H9 (cell line): ENCODE data around the gene TBL1X. TPM values are rescaled to one million over a fixed set of nuclear protein-coding genes. Genes with fewer than 3 reads are reported as not detected.

Source experiments
- DNase-seq: peaks from one replicate; pipeline ENCODE4 v3.0.0-alpha.2; 2017
- H2AFZ ChIP-seq: one replicate; pipeline ENCODE4 v1.6.1; 2013; ENCODE audit warnings: mild to moderate bottlenecking, low read length, control low read depth, moderate library complexity
- H2AK5ac ChIP-seq: 2 replicates; pipeline ENCODE4 v1.6.1; 2013; ENCODE audit warnings: low read length, control low read depth, mixed read lengths; ENCODE audit not compliant: insufficient read length
- H2BK120ac ChIP-seq: one replicate; pipeline ENCODE4 v1.6.1; 2013; ENCODE audit warnings: low read depth, mild to moderate bottlenecking, low read length, control low read depth, inconsistent platforms; ENCODE audit not compliant: poor library complexity, severe bottlenecking
- H2BK12ac ChIP-seq: 2 replicates; pipeline ENCODE4 v1.6.1; 2013; ENCODE audit warnings: low read length, control low read depth, mixed read lengths, low read depth; ENCODE audit not compliant: insufficient read length
- H2BK15ac ChIP-seq: 2 replicates; pipeline ENCODE4 v1.6.1; 2013; ENCODE audit warnings: low read depth, low read length, control low read depth
- H2BK20ac ChIP-seq: one replicate; pipeline ENCODE4 v1.6.1; 2013; ENCODE audit warnings: low read depth, mild to moderate bottlenecking, low read length, control low read depth, inconsistent platforms; ENCODE audit not compliant: poor library complexity, severe bottlenecking
- H2BK5ac ChIP-seq: 2 replicates; pipeline ENCODE4 v1.6.1; 2013; ENCODE audit warnings: low read length, control low read depth, mixed read lengths; ENCODE audit not compliant: insufficient read length
- H3K14ac ChIP-seq: 2 replicates; pipeline ENCODE4 v1.6.1; 2013; ENCODE audit warnings: low read length, control low read depth; ENCODE audit not compliant: insufficient read depth
- H3K18ac ChIP-seq: 2 replicates; pipeline ENCODE4 v1.6.1; 2013; ENCODE audit warnings: low read depth, mild to moderate bottlenecking, mixed read lengths, low read length, control low read depth; ENCODE audit not compliant: insufficient read length
- H3K23ac ChIP-seq: 2 replicates; pipeline ENCODE4 v1.6.1; 2013; ENCODE audit warnings: low read length, control low read depth, mixed read lengths, low read depth; ENCODE audit not compliant: insufficient read length
- H3K23me2 ChIP-seq: 2 replicates; pipeline ENCODE4 v1.6.1; 2013; ENCODE audit warnings: low read depth, mild to moderate bottlenecking, mixed read lengths, low read length, control low read depth; ENCODE audit not compliant: insufficient read length, poor library complexity, severe bottlenecking
- H3K27ac ChIP-seq: 2 replicates; pipeline ENCODE4 v1.5.1; 2013; ENCODE audit warnings: low read length, control low read depth, mixed read lengths, low read depth; ENCODE audit not compliant: insufficient read length
- H3K27me3 ChIP-seq: 2 replicates; pipeline ENCODE4 v1.6.1; 2013; ENCODE audit warnings: low read length, control low read depth, inconsistent platforms; ENCODE audit not compliant: insufficient read depth
- H3K4ac ChIP-seq: 2 replicates; pipeline ENCODE4 v1.6.1; 2013; ENCODE audit warnings: low read depth, mild to moderate bottlenecking, control low read depth, inconsistent platforms, low read length, moderate library complexity
- H3K4me1 ChIP-seq: 2 replicates; pipeline ENCODE4 v1.6.1; 2013; ENCODE audit warnings: low read length, control low read depth, inconsistent platforms; ENCODE audit not compliant: insufficient read depth
- H3K4me2 ChIP-seq: 2 replicates; pipeline ENCODE4 v1.6.1; 2013; ENCODE audit warnings: low read length, control low read depth, mixed read lengths; ENCODE audit not compliant: insufficient read length, insufficient read depth
- H3K56ac ChIP-seq: 2 replicates; pipeline ENCODE4 v1.6.1; 2013; ENCODE audit warnings: low read depth, mild to moderate bottlenecking, mixed read lengths, low read length, control low read depth; ENCODE audit not compliant: insufficient read length
- H3K79me1 ChIP-seq: 2 replicates; pipeline ENCODE4 v1.6.1; 2013; ENCODE audit warnings: low read depth, mild to moderate bottlenecking, moderate library complexity, low read length, control low read depth, inconsistent platforms; ENCODE audit not compliant: insufficient read depth, poor library complexity, severe bottlenecking
- H3K79me2 ChIP-seq: 2 replicates; pipeline ENCODE4 v1.6.1; 2013; ENCODE audit warnings: low read length, control low read depth, inconsistent platforms; ENCODE audit not compliant: insufficient read depth
- H3K9ac ChIP-seq: 2 replicates; pipeline ENCODE4 v1.6.1; 2013; ENCODE audit warnings: low read length, control low read depth, mixed read lengths; ENCODE audit not compliant: insufficient read length; ENCODE audit errors: extremely low read depth
- H3K9me3 ChIP-seq: one replicate; pipeline ENCODE4 v1.6.1; 2013; ENCODE audit warnings: low read depth, low read length, inconsistent platforms; ENCODE audit not compliant: control insufficient read depth
- H3T11ph ChIP-seq: one replicate; pipeline ENCODE4 v1.6.1; 2013; ENCODE audit warnings: mild to moderate bottlenecking, low read length, control low read depth, inconsistent platforms
- H4K20me1 ChIP-seq: one replicate; pipeline ENCODE4 v1.6.1; 2013; ENCODE audit not compliant: control insufficient read depth, insufficient read length, insufficient read depth
- H4K5ac ChIP-seq: 2 replicates; pipeline ENCODE4 v1.6.1; 2013; ENCODE audit warnings: low read depth, mild to moderate bottlenecking, mixed read lengths, low read length, control low read depth; ENCODE audit not compliant: insufficient read length
- H4K8ac ChIP-seq: replicated peaks from 2 replicates; pipeline ENCODE4 v1.6.1; 2013; ENCODE audit warnings: low read length, control low read depth, mixed read lengths, low read depth; ENCODE audit not compliant: insufficient read length
- H4K91ac ChIP-seq: 2 replicates; pipeline ENCODE4 v1.6.1; 2013; ENCODE audit warnings: low read depth, mild to moderate bottlenecking, moderate library complexity, mixed read lengths, low read length, control low read depth; ENCODE audit not compliant: insufficient read length
- H3K27ac Mint-ChIP-seq, 3 experiments: 2 replicates in 2 of 3; 3 replicates in 1 of 3; pipeline ENCODE4 v1.8.0; 2020 to 2021; ENCODE audit warnings: mixed read lengths in 3 of 3, mild to moderate bottlenecking in 1 of 3, moderate library complexity in 1 of 3
- H3K27me3 Mint-ChIP-seq: 2 replicates; pipeline ENCODE4 v1.8.0; 2021; ENCODE audit warnings: low read depth, mild to moderate bottlenecking, moderate library complexity, mixed read lengths
- H3K36me3 Mint-ChIP-seq, 3 experiments: 2 replicates in 2 of 3; 3 replicates in 1 of 3; pipeline ENCODE4 v1.8.0; 2020 to 2021; ENCODE audit warnings: low read depth in 3 of 3, mixed read lengths in 3 of 3; ENCODE audit not compliant: insufficient read depth in 1 of 3
- H3K4me1 Mint-ChIP-seq, 2 experiments: 2 replicates each; pipeline ENCODE4 v1.8.0; 2020; ENCODE audit warnings: mixed read lengths in 2 of 2
- H3K4me3 Mint-ChIP-seq, 2 experiments: 2 replicates in 1 of 2; 3 replicates in 1 of 2; pipeline ENCODE4 v1.8.0; 2020 to 2021; ENCODE audit warnings: mild to moderate bottlenecking in 2 of 2, mixed read lengths in 2 of 2, moderate library complexity in 1 of 2
- H3K9me3 Mint-ChIP-seq, 2 experiments: 2 replicates in 1 of 2; 3 replicates in 1 of 2; pipeline ENCODE4 v1.8.0; 2020; ENCODE audit warnings: mild to moderate bottlenecking in 2 of 2, mixed read lengths in 2 of 2, moderate library complexity in 1 of 2
- WGBS: extraction: QIAGEN DNeasy Blood & Tissue Kit; methylation state at CpG from one replicate; pipeline ENCODE4 v1.1.7; 2013; ENCODE audit warnings: missing lambda C conversion rate, low lambda C conversion rate, mixed read lengths; ENCODE audit not compliant: insufficient read length; ENCODE audit errors: extremely low coverage; 5-methylcytosine and 5-hydroxymethylcytosine counted together
- total RNA-seq: library from RNA; stranded (reverse); gene quantifications from 2 replicates; pipeline ENCODE4 v1.2.1, GENCODE V29; 2021
- TF ChIP-seq, protein P1 (sequence below): fragments of 200-600 bp; sonication (generic); conservative IDR thresholded peaks from 3 replicates; pipeline ENCODE4 v1.8.0; 2021; ENCODE audit warnings: antibody characterized with exemption, mild to moderate bottlenecking

TBL1X gene
- total RNA-seq, 1 experiment from 2014 or later: 24.1 TPM

DNA sequence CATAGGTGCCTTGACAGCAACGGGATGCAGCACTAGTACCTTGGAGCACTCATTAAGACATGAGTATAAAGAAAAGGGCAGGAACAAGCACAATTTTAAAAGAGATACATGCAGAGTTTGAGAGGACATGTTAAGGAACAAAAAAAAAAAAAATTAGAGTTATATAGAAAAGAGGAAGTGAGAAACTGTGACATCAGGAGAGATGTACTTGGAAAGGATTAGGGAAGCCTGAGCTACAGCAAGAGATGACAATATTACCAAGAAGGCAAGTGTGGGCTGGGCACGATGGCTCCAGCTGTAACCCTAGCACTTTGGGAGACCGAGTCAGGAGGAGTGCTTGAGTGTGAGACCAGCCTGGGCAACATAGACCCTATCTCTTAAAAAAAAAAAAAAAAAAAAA, 263.4 kb downstream of the TBL1X start:
- Mint-ChIP-seq H3K27me3 (peaks cover 10% of the 10 kb centered on the region), H3K4me3 (no peak overlapping the region), H3K27ac (no peak overlapping the region), H3K4me1 (no peaks in the 10 kb centered on the region), H3K9me3 (peaks cover 52 to 62% of the 10 kb centered on the region in 2 experiments), H3K36me3 (peaks cover 50 to 64% (median 60%) of the 10 kb centered on the region in 3 experiments)
- Histone ChIP-seq H3T11ph (no peak overlapping the region), H2AFZ (no peak overlapping the region), H4K91ac (no peak overlapping the region), H3K27ac (no peak overlapping the region), H4K8ac (no peak overlapping the region), H4K20me1 (no peaks in the 10 kb centered on the region), H3K9ac (no peak overlapping the region), H3K23me2 (no peaks in the 10 kb centered on the region), H3K9me3 (peaks cover 37% of the 10 kb centered on the region), H3K27me3 (no peaks in the 10 kb centered on the region), H2BK20ac (no peak overlapping the region), H3K79me2 (no peaks in the 10 kb centered on the region; the same call in 1 of the 2 replicates), H3K4me1 (no peaks in the 10 kb centered on the region), H3K79me1 (no peaks in the 10 kb centered on the region), H3K14ac (no peak overlapping the region), H3K18ac (no peak overlapping the region), H3K56ac (no peak overlapping the region), H2BK12ac (no peak overlapping the region), H2BK15ac (no peak overlapping the region), H2AK5ac (no peak overlapping the region), H3K4me2 (no peak overlapping the region), H2BK5ac (no peak overlapping the region), H4K5ac (no peak overlapping the region), H3K4ac (no peak overlapping the region), H2BK120ac (no peak overlapping the region), H3K23ac (no peak overlapping the region)
- no CpG with 5 or more reads among the region's 3 CpGs for WGBS
- no peak for DNase-seq
- TF ChIP-seq, protein P1, sequence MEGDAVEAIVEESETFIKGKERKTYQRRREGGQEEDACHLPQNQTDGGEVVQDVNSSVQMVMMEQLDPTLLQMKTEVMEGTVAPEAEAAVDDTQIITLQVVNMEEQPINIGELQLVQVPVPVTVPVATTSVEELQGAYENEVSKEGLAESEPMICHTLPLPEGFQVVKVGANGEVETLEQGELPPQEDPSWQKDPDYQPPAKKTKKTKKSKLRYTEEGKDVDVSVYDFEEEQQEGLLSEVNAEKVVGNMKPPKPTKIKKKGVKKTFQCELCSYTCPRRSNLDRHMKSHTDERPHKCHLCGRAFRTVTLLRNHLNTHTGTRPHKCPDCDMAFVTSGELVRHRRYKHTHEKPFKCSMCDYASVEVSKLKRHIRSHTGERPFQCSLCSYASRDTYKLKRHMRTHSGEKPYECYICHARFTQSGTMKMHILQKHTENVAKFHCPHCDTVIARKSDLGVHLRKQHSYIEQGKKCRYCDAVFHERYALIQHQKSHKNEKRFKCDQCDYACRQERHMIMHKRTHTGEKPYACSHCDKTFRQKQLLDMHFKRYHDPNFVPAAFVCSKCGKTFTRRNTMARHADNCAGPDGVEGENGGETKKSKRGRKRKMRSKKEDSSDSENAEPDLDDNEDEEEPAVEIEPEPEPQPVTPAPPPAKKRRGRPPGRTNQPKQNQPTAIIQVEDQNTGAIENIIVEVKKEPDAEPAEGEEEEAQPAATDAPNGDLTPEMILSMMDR: no peak
